ENCODE data around the gene PSIP1. TPM values are rescaled to one million over a fixed set of nuclear protein-coding genes. Genes with fewer than 3 reads are reported as not detected.

Gene PSIP1
- total RNA-seq, 1 experiment from 2014 or later = 362 TPM

- Histone ChIP-seq H2BK12ac (ENCODE audit: insufficient read length, low read depth, low read length) (no peak overlapping the region), H2BK5ac (ENCODE audit: insufficient read length, low read length) (no peak overlapping the region), H3K4me2 (ENCODE audit: insufficient read depth, insufficient read length, low read length) (no peak overlapping the region), H4K8ac (replicated peaks; ENCODE audit: insufficient read length, low read depth, low read length) (no peak overlapping the region), H4K5ac (ENCODE audit: insufficient read length, low read depth, low read length) (no peak overlapping the region), H3K14ac (ENCODE audit: insufficient read depth, low read length) (no peak overlapping the region), H3K56ac (ENCODE audit: insufficient read length, low read depth, low read length) (no peak overlapping the region), H3K79me2 (ENCODE audit: insufficient read depth, low read length) (no peaks in the 10 kb centered on the region), H3K23ac (ENCODE audit: insufficient read length, low read depth, low read length) (no peak overlapping the region), H2BK20ac (ENCODE audit: low read depth, low read length, poor library complexity, severe bottlenecking) (no peak overlapping the region), H2AK5ac (ENCODE audit: insufficient read length, low read length) (no peak overlapping the region), H3K9me3 (ENCODE audit: control insufficient read depth, low read depth, low read length) (no peaks in the 10 kb centered on the region), H3K79me1 (ENCODE audit: insufficient read depth, low read depth, low read length, poor library complexity, severe bottlenecking) (no peaks in the 10 kb centered on the region), H3K27me3 (ENCODE audit: insufficient read depth, low read length) (no peaks in the 10 kb centered on the region), H4K91ac (ENCODE audit: insufficient read length, low read depth, low read length) (no peak overlapping the region), H3K4ac (ENCODE audit: low read depth, low read length) (no peak overlapping the region), H3K27ac (ENCODE audit: insufficient read length, low read depth, low read length) (no peak overlapping the region), H4K20me1 (ENCODE audit: control insufficient read depth, insufficient read depth, insufficient read length) (no peaks in the 10 kb centered on the region), H3K18ac (ENCODE audit: insufficient read length, low read depth, low read length) (no peak overlapping the region), H2BK15ac (ENCODE audit: low read depth, low read length) (no peak overlapping the region), H3K4me1 (ENCODE audit: insufficient read depth, low read length) (no peaks in the 10 kb centered on the region), H3K9ac (ENCODE audit: extremely low read depth, insufficient read length, low read length) (no peak overlapping the region), H3T11ph (ENCODE audit: low read length) (no peak overlapping the region), H2BK120ac (ENCODE audit: low read depth, low read length, poor library complexity, severe bottlenecking) (no peak overlapping the region), H2AFZ (ENCODE audit: low read length) (no peak overlapping the region), H3K23me2 (ENCODE audit: insufficient read length, low read depth, low read length, poor library complexity, severe bottlenecking) (no peaks in the 10 kb centered on the region)
- no CpG with 5 or more reads among the region's 2 CpGs for WGBS (ENCODE audit: extremely low coverage, insufficient read length, low lambda C conversion rate)
- peaks cover 15 to 16% of the 10 kb centered on the region in 2 experiments for H3K4me1 Mint-ChIP-seq
- no peaks in the 10 kb centered on the region for H3K9me3 Mint-ChIP-seq
- no peak for DNase-seq
- no peaks in the 10 kb centered on the region for H3K36me3 Mint-ChIP-seq (ENCODE audit: insufficient read depth in 1 of 3, low read depth in 3 of 3)
- no peak overlapping the region for H3K4me3 Mint-ChIP-seq
- 0 out of 7 replicates have a peak overlapping the region, but pooled peaks of 1 of the 3 experiments have one; percentile 23 for H3K27ac Mint-ChIP-seq
- no peaks in the 10 kb centered on the region for H3K27me3 Mint-ChIP-seq (ENCODE audit: low read depth)
- no peak for TF ChIP-seq CTCF (conservative IDR thresholded peaks at IDR 0.05)
Observed at GRCh38 chr9:15519831-15520230, 9.1 kb upstream of the PSIP1 start.
